PC-3 (cell line): ENCODE results near the gene CTTN. TPM values are rescaled to one million over a fixed set of nuclear protein-coding genes. Genes with fewer than 3 reads are reported as not detected.

Experiments used
- ATAC-seq: fragments of 200-7000 bp; cut with Tn5 transposase; 2 replicates; pipeline ENCODE4 v1.9.1; 2020; ENCODE audit warnings: mild to moderate bottlenecking, moderate library complexity
- BruUV-seq: library from RNA; stranded (reverse); fragments of 400-500 nt; replicated peaks from 2 replicates; lab custom pipeline; 2021; lab: Mats Ljungman, UMichigan
- CTCF ChIA-PET: fragments of 300-600 bp; sonication (Branson Sonifier 250); formaldehyde crosslinking; loops from one replicate; lab custom pipeline; 2022; ENCODE audit warnings: antibody characterized with exemption; lab: Charles Lee
- POLR2A ChIA-PET: fragments of 300-600 bp; sonication (Branson Sonifier 250); formaldehyde crosslinking; loops from one replicate; lab custom pipeline; 2022; ENCODE audit warnings: antibody characterized with exemption; ENCODE audit not compliant: unreplicated experiment; lab: Charles Lee
- DNase-seq: peaks from one replicate; pipeline ENCODE4 v3.0.0-alpha.2; 2015
- H2AFZ ChIP-seq: fragments of 300-600 bp; sonication (generic); 2 replicates; pipeline ENCODE4 v1.6.0; 2016; ENCODE audit warnings: antibody characterized with exemption, low read length
- H3F3A ChIP-seq: fragments of 300-600 bp; sonication (generic); one replicate; pipeline ENCODE4 v1.6.0; 2017; ENCODE audit warnings: antibody characterized with exemption, low read length, control low read depth, mild to moderate bottlenecking; ENCODE audit not compliant: unreplicated experiment
- H3K27ac ChIP-seq: fragments of 300-600 bp; sonication (generic); 2 replicates; pipeline ENCODE4 v1.5.1; 2016; ENCODE audit warnings: mild to moderate bottlenecking, low read length
- H3K27me3 ChIP-seq: fragments of 300-600 bp; sonication (generic); 2 replicates; pipeline ENCODE4 v1.6.1; 2016; ENCODE audit warnings: low read length, mixed read lengths
- H3K36me3 ChIP-seq: fragments of 300-600 bp; sonication (generic); 2 replicates; pipeline ENCODE4 v1.6.1; 2016; ENCODE audit warnings: low read depth, mixed run types, low read length, mixed read lengths
- H3K4me1 ChIP-seq: fragments of 300-600 bp; sonication (generic); 2 replicates; pipeline ENCODE4 v1.5.1; 2016; ENCODE audit warnings: low read length; ENCODE audit not compliant: insufficient read depth
- H3K4me2 ChIP-seq: fragments of 300-600 bp; sonication (generic); 2 replicates; pipeline ENCODE4 v1.6.0; 2016; ENCODE audit warnings: low read length
- H3K4me3 ChIP-seq: fragments of 300-600 bp; sonication (generic); 2 replicates; pipeline ENCODE4 v1.5.1; 2016; ENCODE audit warnings: mild to moderate bottlenecking, low read length, mixed read lengths
- H3K79me2 ChIP-seq: fragments of 300-600 bp; sonication (generic); 2 replicates; pipeline ENCODE4 v1.6.1; 2017; ENCODE audit warnings: low read length, mixed read lengths
- H3K9ac ChIP-seq: fragments of 300-600 bp; sonication (generic); 2 replicates; pipeline ENCODE4 v1.6.0; 2016; ENCODE audit warnings: mild to moderate bottlenecking, low read length
- H3K9me2 ChIP-seq: fragments of 300-600 bp; sonication (generic); replicated peaks from 2 replicates; pipeline ENCODE4 v1.6.1; 2016; ENCODE audit warnings: mixed run types, low read length, mixed read lengths
- H3K9me3 ChIP-seq: fragments of 300-600 bp; sonication (generic); 2 replicates; pipeline ENCODE4 v1.6.1; 2016; ENCODE audit warnings: low read length, mixed read lengths
- H4K20me1 ChIP-seq: fragments of 300-600 bp; sonication (generic); 2 replicates; pipeline ENCODE4 v1.6.1; 2016; ENCODE audit warnings: low read length, mixed read lengths
- EZH2 ChIP-seq: fragments of 300-600 bp; sonication (generic); IDR thresholded peaks from one replicate; pipeline ENCODE4 v1.6.1; 2017; ENCODE audit warnings: antibody characterized with exemption, mild to moderate bottlenecking, low read length; ENCODE audit not compliant: unreplicated experiment
- EZH2phosphoT487 ChIP-seq: fragments of 300-600 bp; sonication (generic); IDR thresholded peaks from 2 replicates; pipeline ENCODE4 v1.6.1; 2018; ENCODE audit warnings: mild to moderate bottlenecking, antibody characterized with exemption, low read length, borderline replicate concordance
- intact Hi-C: fragments of 100-400 bp; cut with micrococcal nuclease; formaldehyde crosslinking; loops from 2 replicates; pipeline ENCODE4 v1.9.0; 2023
- total RNA-seq: library from RNA; depleted of rRNA; stranded (reverse); fragments of >200 nt; gene quantifications from 2 replicates; pipeline ENCODE4 v1.2.3, GENCODE V29; 2014
- TF ChIP-seq, protein P1 (sequence below): fragments of 300-600 bp; sonication (generic); conservative IDR thresholded peaks from 2 replicates; pipeline ENCODE4 v1.5.1; 2017; ENCODE audit warnings: antibody characterized with exemption, low read depth, mild to moderate bottlenecking, low read length

CTTN gene
- total RNA-seq, 1 experiment from 2014 or later, result 244 TPM

DNA sequence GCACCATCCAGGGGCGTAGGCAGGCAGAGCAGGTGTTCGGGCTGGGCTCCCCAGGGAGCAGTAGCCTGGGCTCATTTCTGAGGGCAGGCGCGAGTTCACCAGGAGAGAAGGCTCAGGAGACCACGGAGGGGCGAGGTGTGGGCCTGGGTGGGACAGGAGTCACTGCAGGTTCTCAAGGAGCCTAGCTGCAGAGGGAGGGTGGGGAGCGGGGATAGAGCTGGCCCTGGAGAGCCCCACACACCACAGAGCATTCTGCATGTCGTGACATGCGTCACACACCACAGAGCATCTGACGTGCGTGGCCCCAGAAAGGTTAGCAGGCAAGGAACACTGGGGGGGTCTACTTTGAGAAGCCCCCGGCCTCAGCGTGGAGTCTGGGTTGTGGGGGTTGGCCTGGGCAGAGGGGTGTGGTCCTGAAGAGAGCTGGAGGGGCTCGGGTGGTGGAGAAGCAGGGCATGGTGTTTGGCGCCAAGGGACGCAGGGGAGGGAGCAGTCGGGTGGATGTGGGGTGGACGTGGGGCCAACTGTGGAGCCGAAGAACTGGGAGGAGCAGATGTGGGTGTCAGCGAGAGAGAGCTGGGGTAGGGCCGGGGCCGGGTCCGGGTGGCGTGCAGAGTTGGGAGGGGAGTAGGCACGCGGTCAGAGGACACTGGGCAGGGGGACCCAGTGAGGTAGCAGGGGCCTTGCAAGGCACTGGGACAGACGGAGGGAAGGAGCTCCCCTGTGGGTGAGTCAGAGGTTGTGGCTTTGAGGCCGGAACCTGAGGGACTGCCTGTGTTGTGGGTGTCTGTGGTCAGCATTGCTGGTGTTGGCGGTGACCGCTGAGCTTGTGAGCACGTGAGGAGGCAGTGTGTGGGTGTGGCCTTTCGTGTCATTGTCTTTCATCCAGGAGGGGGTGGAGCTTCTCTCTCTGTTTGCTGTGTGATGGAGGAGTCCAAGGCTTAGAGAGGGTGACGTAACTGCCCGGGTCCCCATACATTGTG is 25.5 kb downstream of the CTTN start:
- ChIA-PET CTCF (no interaction called here), POLR2A (interaction anchor here (0.6 kb wide), 2 partner anchors 122 to 152 kb away, joined by 3 to 5 read pairs; no protein-coding TSS in a partner anchor)
- BruUV-seq, result no TSS peak
- Histone ChIP-seq H3K4me2 (no peak overlapping the region), H3K36me3 (peaks cover 74% of the 10 kb centered on the region), H3K9me2 (no peaks in the 10 kb centered on the region), H2AFZ (no peak overlapping the region), H3K79me2 (no peaks in the 10 kb centered on the region), H4K20me1 (peaks cover 10% of the 10 kb centered on the region; the same call in 1 of the 2 replicates), H3K4me3 (no peak overlapping the region), H3F3A (no peaks in the 10 kb centered on the region), H3K27me3 (no peaks in the 10 kb centered on the region), H3K9me3 (no peaks in the 10 kb centered on the region), H3K4me1 (peaks cover 4% of the 10 kb centered on the region; the same call in 1 of the 2 replicates), H3K9ac (no peak overlapping the region), H3K27ac (no peak overlapping the region)
- DNase-seq (peak; percentile 62), ATAC-seq (peak; percentile 89)
- TF ChIP-seq EZH2 (no peak), EZH2phosphoT487 (no peak)
- TF ChIP-seq, protein P1, sequence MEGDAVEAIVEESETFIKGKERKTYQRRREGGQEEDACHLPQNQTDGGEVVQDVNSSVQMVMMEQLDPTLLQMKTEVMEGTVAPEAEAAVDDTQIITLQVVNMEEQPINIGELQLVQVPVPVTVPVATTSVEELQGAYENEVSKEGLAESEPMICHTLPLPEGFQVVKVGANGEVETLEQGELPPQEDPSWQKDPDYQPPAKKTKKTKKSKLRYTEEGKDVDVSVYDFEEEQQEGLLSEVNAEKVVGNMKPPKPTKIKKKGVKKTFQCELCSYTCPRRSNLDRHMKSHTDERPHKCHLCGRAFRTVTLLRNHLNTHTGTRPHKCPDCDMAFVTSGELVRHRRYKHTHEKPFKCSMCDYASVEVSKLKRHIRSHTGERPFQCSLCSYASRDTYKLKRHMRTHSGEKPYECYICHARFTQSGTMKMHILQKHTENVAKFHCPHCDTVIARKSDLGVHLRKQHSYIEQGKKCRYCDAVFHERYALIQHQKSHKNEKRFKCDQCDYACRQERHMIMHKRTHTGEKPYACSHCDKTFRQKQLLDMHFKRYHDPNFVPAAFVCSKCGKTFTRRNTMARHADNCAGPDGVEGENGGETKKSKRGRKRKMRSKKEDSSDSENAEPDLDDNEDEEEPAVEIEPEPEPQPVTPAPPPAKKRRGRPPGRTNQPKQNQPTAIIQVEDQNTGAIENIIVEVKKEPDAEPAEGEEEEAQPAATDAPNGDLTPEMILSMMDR, result no peak
- intact Hi-C loops, result no loop called here

- Histone ChIP-seq H3K27ac (no peak overlapping the region), H2AFZ (no peak overlapping the region), H3K4me2 (no peak overlapping the region), H3K9me3 (no peaks in the 10 kb centered on the region), H3K27me3 (no peaks in the 10 kb centered on the region), H3K4me3 (no peak overlapping the region), H3K36me3 (peaks cover 77% of the 10 kb centered on the region), H3K9me2 (no peaks in the 10 kb centered on the region), H3K9ac (no peak overlapping the region), H3K79me2 (no peaks in the 10 kb centered on the region), H3K4me1 (peaks cover 4% of the 10 kb centered on the region; the same call in 1 of the 2 replicates), H3F3A (no peaks in the 10 kb centered on the region), H4K20me1 (peaks cover 10% of the 10 kb centered on the region; the same call in 1 of the 2 replicates)
- DNase-seq (no peak), ATAC-seq (no peak)
- ChIA-PET CTCF (no interaction called here), POLR2A (interaction anchor here (0.6 kb wide), 1 partner anchor 153 kb away, joined by 5 read pairs; no protein-coding TSS in a partner anchor)
- intact Hi-C loops, result no loop called here
- TF ChIP-seq EZH2, result no peak
- TF ChIP-seq EZH2phosphoT487, result no peak
- TF ChIP-seq, protein P1, result no peak
- BruUV-seq, result no TSS peak
These were observed 26.5 kb downstream of the CTTN start for GRCh38 chr11:70424765-70425344.
